Right atrium auricular region (tissue), 2 donors: ENCODE measurements around the gene ARHGEF10L. TPM values are rescaled to one million over a fixed set of nuclear protein-coding genes. Genes with fewer than 3 reads are reported as not detected.
A peak's percentile ranks its signal among the peaks of the same experiment; 100 is the strongest.

ENCODE experiments used
- DNase-seq: peaks from one replicate; pipeline ENCODE4 v3.0.0-alpha.2; 2019; ENCODE audit warnings: low spot score
- H3K27ac ChIP-seq, 2 donors: fragments of 200-600 bp; sonication (generic); 1 replicate in 1 of 2; 2 replicates in 1 of 2; pipeline ENCODE4 v1.5.1; 2016 to 2019
- H3K27me3 ChIP-seq, 2 donors: fragments of 200-600 bp; sonication (generic); one replicate each; pipeline versions ENCODE4 v1.5.1 to v1.6.0; 2017 to 2019
- H3K36me3 ChIP-seq: fragments of 200-600 bp; sonication (generic); one replicate; pipeline ENCODE4 v1.5.1; 2016
- H3K4me1 ChIP-seq, 2 donors: fragments of 200-600 bp; sonication (generic); one replicate each; pipeline versions ENCODE4 v1.5.1 to v1.6.0; 2017 to 2019
- H3K4me3 ChIP-seq, 2 donors: fragments of 200-600 bp; sonication (generic); 1 replicate in 1 of 2; 2 replicates in 1 of 2; pipeline ENCODE4 v1.5.1; 2017 to 2019; ENCODE audit warnings: mild to moderate bottlenecking in 1 of 2, moderate library complexity in 1 of 2
- H3K9me3 ChIP-seq, 2 donors: fragments of 200-600 bp; sonication (generic); one replicate each; pipeline ENCODE4 v1.5.1; 2019
- total RNA-seq, 2 donors: library from RNA; depleted of rRNA; stranded (reverse); fragments of >200 nt; gene quantifications; one replicate each; pipeline ENCODE4 v1.1.0, GENCODE V29; 2016
- TF ChIP-seq, protein P1 (sequence below), 2 donors: fragments of 200-600 bp; sonication (generic); IDR thresholded peaks; one replicate each; pipeline ENCODE4 v1.5.1; 2019; ENCODE audit warnings: antibody characterized with exemption in 2 of 2

The ARHGEF10L gene
- total RNA-seq, 2 donors from 2014 or later, result 49.3 to 52.2 TPM

DNA sequence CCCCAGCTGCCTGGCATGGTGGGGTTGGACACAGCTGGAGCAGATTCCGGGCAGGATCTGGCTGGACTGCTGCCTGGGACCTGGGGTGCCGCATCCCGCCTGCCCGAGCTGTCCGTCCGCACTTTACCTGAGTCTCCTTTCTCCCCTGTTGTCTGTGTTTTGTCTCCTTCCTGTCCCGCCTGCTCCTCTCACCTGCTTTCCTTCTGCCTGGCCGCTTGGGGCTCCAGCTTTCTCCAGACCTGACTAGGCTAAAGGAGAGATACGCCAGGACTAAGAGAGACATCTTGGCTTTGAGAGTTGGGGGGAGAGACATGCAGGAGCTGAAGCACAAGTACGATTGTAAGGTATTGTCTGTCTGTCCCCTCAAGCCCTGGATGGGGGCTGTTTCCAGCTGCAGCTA lies 73.3 kb downstream of the ARHGEF10L start:
- H3K4me1 ChIP-seq, result peaks cover 0 to 7% of the 10 kb centered on the region in 2 donors
- H3K27me3 ChIP-seq, result no peaks in the 10 kb centered on the region
- TF ChIP-seq, protein P1, sequence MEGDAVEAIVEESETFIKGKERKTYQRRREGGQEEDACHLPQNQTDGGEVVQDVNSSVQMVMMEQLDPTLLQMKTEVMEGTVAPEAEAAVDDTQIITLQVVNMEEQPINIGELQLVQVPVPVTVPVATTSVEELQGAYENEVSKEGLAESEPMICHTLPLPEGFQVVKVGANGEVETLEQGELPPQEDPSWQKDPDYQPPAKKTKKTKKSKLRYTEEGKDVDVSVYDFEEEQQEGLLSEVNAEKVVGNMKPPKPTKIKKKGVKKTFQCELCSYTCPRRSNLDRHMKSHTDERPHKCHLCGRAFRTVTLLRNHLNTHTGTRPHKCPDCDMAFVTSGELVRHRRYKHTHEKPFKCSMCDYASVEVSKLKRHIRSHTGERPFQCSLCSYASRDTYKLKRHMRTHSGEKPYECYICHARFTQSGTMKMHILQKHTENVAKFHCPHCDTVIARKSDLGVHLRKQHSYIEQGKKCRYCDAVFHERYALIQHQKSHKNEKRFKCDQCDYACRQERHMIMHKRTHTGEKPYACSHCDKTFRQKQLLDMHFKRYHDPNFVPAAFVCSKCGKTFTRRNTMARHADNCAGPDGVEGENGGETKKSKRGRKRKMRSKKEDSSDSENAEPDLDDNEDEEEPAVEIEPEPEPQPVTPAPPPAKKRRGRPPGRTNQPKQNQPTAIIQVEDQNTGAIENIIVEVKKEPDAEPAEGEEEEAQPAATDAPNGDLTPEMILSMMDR (IDR thresholded peaks at IDR 0.05), result no peak
- H3K27ac ChIP-seq, result no peak overlapping the region
- no peak for DNase-seq
- H3K36me3 ChIP-seq, result peaks cover 24% of the 10 kb centered on the region
- no peaks in the 10 kb centered on the region for H3K9me3 ChIP-seq
- no peak overlapping the region for H3K4me3 ChIP-seq

DNA sequence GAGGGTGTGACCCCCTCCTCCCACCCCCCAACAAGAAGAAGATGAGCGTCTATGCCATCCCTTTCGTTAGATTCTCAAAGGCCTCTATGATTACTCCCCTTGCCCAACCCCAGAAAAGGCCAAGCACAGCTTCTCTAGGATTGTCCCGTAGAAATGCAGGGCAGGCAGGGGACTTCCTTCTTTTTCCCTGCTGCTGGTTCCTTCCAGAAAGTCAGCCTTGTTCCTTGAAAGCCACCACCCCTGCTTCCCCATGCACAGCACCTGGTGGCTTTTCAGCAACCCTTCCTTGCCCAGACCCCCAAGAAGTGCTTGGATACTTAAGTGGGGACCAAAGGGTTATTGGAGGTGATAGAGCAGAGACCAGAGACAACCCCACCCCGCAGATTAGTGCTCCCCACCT lies 75.1 kb downstream of the ARHGEF10L start:
- H3K9me3 ChIP-seq, result no peaks in the 10 kb centered on the region
- H3K27ac ChIP-seq, result no peak overlapping the region
- no peak for DNase-seq
- TF ChIP-seq, protein P1 (IDR thresholded peaks at IDR 0.05), result no peak
- H3K4me3 ChIP-seq, result no peak overlapping the region
- H3K36me3 ChIP-seq, result peaks cover 15% of the 10 kb centered on the region
- H3K4me1 ChIP-seq, result peaks cover 0 to 20% of the 10 kb centered on the region in 2 donors
- H3K27me3 ChIP-seq, result no peaks in the 10 kb centered on the region

DNA sequence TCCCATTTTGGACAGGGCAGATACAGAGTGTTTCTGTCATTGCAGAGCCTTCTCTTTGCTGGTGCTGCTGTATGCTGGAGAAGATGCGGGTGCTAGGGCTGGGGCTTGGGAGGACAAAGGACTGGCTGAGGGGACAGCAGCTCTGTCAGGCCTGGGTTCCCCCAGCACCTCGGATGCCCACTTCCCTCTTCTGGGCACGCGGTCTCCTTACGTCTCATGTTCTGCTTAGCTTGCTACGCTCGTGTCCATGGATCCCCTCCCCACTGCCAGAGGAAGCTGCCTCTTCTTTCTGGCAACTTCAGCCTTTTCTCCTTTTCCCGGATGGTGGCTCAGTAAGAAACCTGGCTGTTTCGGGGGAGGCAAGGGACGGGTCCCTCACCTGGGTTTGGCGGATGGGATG lies 75.7 kb downstream of the ARHGEF10L start:
- peaks cover 0 to 25% of the 10 kb centered on the region in 2 donors for H3K4me1 ChIP-seq
- H3K36me3 ChIP-seq, result peaks cover 15% of the 10 kb centered on the region
- no peak overlapping the region for H3K4me3 ChIP-seq
- no peak overlapping the region for H3K27ac ChIP-seq
- H3K27me3 ChIP-seq, result no peaks in the 10 kb centered on the region
- DNase-seq, result no peak
- no peaks in the 10 kb centered on the region for H3K9me3 ChIP-seq
- TF ChIP-seq, protein P1 (IDR thresholded peaks at IDR 0.05), result no peak

DNA sequence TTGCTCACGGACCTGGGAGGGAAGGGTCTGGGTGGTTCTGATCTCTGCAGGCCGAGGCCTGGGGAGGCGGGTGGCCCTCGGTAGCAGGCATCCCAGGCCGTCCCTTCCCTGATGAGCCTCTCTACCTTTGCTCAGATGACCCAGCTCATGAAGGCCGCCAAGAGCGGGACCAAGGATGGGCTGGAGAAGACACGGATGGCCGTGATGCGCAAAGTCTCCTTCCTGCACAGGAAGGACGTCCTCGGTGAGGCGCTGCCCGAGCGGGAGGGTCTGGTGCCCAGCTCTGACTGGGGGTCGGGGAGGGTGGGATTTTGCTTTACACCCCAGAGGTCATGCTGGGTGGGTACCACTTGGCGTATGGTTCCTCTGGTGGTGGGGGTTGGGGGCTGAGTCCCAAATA lies 76.5 kb downstream of the ARHGEF10L start:
- Histone ChIP-seq H3K36me3 (peaks cover 15% of the 10 kb centered on the region), H3K4me3 (no peak overlapping the region), H3K27me3 (no peaks in the 10 kb centered on the region), H3K27ac (no peak overlapping the region), H3K4me1 (peaks cover 0 to 32% of the 10 kb centered on the region in 2 donors), H3K9me3 (no peaks in the 10 kb centered on the region)
- TF ChIP-seq, protein P1 (IDR thresholded peaks at IDR 0.05), result no peak
- no peak for DNase-seq

DNA sequence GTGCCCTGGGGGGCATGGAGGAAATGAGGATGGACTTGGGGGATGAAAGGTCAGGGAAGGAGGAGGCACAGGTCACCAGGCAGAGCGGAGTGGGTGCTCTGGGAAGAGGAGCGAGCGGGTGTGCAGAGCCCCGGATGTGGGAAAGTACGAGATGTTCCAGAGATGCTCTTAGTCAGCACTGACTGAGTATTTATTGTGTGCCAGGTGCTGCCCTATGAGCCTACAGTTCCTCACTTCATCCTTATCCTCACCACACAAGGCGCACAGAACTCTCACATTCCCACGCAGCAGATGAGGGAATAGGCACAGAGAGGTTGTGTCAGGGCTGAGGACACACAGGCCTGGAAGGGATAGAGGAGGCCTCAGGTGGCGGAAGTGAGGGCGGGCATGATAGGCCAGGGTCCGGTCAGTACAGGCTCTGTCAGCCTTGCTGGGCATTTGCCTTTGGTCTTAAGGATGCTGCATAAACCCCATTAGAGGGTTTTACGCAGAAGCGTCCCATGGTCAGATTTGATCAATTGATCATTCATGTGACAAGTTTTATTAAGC lies 77.3 kb downstream of the ARHGEF10L start:
- Histone ChIP-seq H3K27me3 (no peaks in the 10 kb centered on the region), H3K27ac (peak overlapping the region; percentile 93 to 96), H3K36me3 (peaks cover 20% of the 10 kb centered on the region), H3K4me3 (no peak overlapping the region), H3K4me1 (peaks cover 0 to 35% of the 10 kb centered on the region in 2 donors), H3K9me3 (no peaks in the 10 kb centered on the region)
- DNase-seq, result no peak
- TF ChIP-seq, protein P1 (IDR thresholded peaks at IDR 0.05), result no peak
